MM.1S (cell line): Measurements from ENCODE around the gene TEX10.
"Not testable (repeated sequence)": the region's sequence is repeated elsewhere in the genome, so short reads cannot be mapped to it uniquely, and the experiment has no call there.

ENCODE experiments used
- DNase-seq: peaks from one replicate; pipeline ENCODE4 v3.0.0-alpha.2; 2015
- H2AFZ ChIP-seq: fragments of 300-600 bp; sonication (generic); 2 replicates; pipeline ENCODE4 v1.6.0; 2016; ENCODE audit warnings: antibody characterized with exemption, low read length
- H3F3A ChIP-seq: fragments of 300-600 bp; sonication (generic); 2 replicates; pipeline ENCODE4 v1.6.1; 2016; ENCODE audit warnings: mild to moderate bottlenecking, antibody characterized with exemption, low read length, moderate library complexity, mixed read lengths; ENCODE audit not compliant: insufficient read depth
- H3K27ac ChIP-seq: fragments of 300-600 bp; sonication (generic); 2 replicates; pipeline ENCODE4 v1.5.1; 2016; ENCODE audit warnings: mild to moderate bottlenecking, low read length
- H3K27me3 ChIP-seq: fragments of 300-600 bp; sonication (generic); replicated peaks from 2 replicates; pipeline ENCODE4 v1.6.0; 2016; ENCODE audit warnings: low read length; ENCODE audit not compliant: insufficient read depth
- H3K36me3 ChIP-seq: fragments of 300-600 bp; sonication (generic); replicated peaks from 2 replicates; pipeline ENCODE4 v1.6.1; 2016; ENCODE audit warnings: mild to moderate bottlenecking, low read length, mixed read lengths; ENCODE audit not compliant: insufficient read depth
- H3K4me1 ChIP-seq: fragments of 300-600 bp; sonication (generic); 2 replicates; pipeline ENCODE4 v1.6.1; 2016; ENCODE audit warnings: low read length, mixed read lengths
- H3K4me2 ChIP-seq: fragments of 300-600 bp; sonication (generic); 2 replicates; pipeline ENCODE4 v1.6.0; 2016; ENCODE audit warnings: low read depth, low read length
- H3K4me3 ChIP-seq: fragments of 300-600 bp; sonication (generic); 2 replicates; pipeline ENCODE4 v1.5.1; 2016; ENCODE audit warnings: low read length, mixed read lengths
- H3K79me2 ChIP-seq: fragments of 300-600 bp; sonication (generic); 2 replicates; pipeline ENCODE4 v1.6.1; 2016; ENCODE audit warnings: mixed run types, low read length, mixed read lengths
- H3K9ac ChIP-seq: fragments of 300-600 bp; sonication (generic); 2 replicates; pipeline ENCODE4 v1.6.1; 2016; ENCODE audit warnings: low read length, mixed read lengths
- H3K9me2 ChIP-seq: fragments of 300-600 bp; sonication (generic); replicated peaks from 2 replicates; pipeline ENCODE4 v1.6.1; 2016; ENCODE audit warnings: mild to moderate bottlenecking, low read length, mixed read lengths; ENCODE audit not compliant: insufficient read depth
- H3K9me3 ChIP-seq: fragments of 300-600 bp; sonication (generic); replicated peaks from 2 replicates; pipeline ENCODE4 v1.6.1; 2016; ENCODE audit warnings: mild to moderate bottlenecking, low read length, mixed read lengths; ENCODE audit not compliant: insufficient read depth
- H4K20me1 ChIP-seq: fragments of 300-600 bp; sonication (generic); 2 replicates; pipeline ENCODE4 v1.6.1; 2016; ENCODE audit warnings: mild to moderate bottlenecking, low read length, moderate library complexity, mixed read lengths; ENCODE audit not compliant: insufficient read depth
- EZH2 ChIP-seq: fragments of 300-600 bp; sonication (generic); optimal IDR thresholded peaks from 2 replicates; pipeline ENCODE3; 2017; ENCODE audit warnings: low read depth, mild to moderate bottlenecking, antibody characterized with exemption, low read length, mixed read lengths
- EZH2phosphoT487 ChIP-seq: fragments of 300-600 bp; sonication (generic); IDR thresholded peaks from 2 replicates; pipeline ENCODE4 v1.6.1; 2018; ENCODE audit warnings: antibody characterized with exemption, low read length
- TF ChIP-seq, protein P1 (sequence below): fragments of 300-600 bp; sonication (generic); IDR thresholded peaks from 2 replicates; pipeline ENCODE4 v1.5.1; 2016; ENCODE audit warnings: antibody characterized with exemption, low read length, mixed read lengths

Gene TEX10

DNA sequence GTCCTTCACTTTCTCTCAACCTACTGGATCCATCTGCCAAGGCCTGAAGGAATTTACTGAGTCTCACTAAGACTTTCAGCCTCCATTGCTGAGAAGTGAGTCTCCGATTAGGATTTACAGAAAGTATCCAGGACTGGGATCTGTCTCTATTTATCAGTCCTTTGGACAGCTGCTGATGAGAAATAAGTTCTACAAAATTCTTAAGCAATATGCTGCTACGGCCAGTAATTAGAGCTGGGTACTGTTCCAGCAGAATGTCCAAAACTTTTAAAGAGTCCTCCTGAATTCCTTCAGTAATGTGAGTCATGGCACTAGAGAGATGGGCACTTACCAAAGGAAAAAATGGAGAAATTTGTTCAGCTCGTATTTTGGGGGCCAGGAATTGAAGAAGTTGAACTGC is 5.9 kb downstream of the TEX10 start:
- Histone ChIP-seq H3K4me1 (peaks cover 11% of the 10 kb centered on the region; the same call in 1 of the 2 replicates), H3K79me2 (peaks cover 94% of the 10 kb centered on the region), H3K9ac (no peak overlapping the region), H2AFZ (no peak overlapping the region), H3K27ac (no peak overlapping the region), H3K4me2 (no peak overlapping the region), H3K9me2 (no peaks in the 10 kb centered on the region), H3K27me3 (no peaks in the 10 kb centered on the region), H4K20me1 (peaks cover 11% of the 10 kb centered on the region; the same call in 1 of the 2 replicates), H3K36me3 (peaks cover 12% of the 10 kb centered on the region), H3K9me3 (no peaks in the 10 kb centered on the region), H3K4me3 (no peak overlapping the region), H3F3A (no peaks in the 10 kb centered on the region)
- DNase-seq: no peak
- TF ChIP-seq, protein P1, sequence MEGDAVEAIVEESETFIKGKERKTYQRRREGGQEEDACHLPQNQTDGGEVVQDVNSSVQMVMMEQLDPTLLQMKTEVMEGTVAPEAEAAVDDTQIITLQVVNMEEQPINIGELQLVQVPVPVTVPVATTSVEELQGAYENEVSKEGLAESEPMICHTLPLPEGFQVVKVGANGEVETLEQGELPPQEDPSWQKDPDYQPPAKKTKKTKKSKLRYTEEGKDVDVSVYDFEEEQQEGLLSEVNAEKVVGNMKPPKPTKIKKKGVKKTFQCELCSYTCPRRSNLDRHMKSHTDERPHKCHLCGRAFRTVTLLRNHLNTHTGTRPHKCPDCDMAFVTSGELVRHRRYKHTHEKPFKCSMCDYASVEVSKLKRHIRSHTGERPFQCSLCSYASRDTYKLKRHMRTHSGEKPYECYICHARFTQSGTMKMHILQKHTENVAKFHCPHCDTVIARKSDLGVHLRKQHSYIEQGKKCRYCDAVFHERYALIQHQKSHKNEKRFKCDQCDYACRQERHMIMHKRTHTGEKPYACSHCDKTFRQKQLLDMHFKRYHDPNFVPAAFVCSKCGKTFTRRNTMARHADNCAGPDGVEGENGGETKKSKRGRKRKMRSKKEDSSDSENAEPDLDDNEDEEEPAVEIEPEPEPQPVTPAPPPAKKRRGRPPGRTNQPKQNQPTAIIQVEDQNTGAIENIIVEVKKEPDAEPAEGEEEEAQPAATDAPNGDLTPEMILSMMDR: no peak
- TF ChIP-seq EZH2phosphoT487 (no peak), EZH2 (no peak)

DNA sequence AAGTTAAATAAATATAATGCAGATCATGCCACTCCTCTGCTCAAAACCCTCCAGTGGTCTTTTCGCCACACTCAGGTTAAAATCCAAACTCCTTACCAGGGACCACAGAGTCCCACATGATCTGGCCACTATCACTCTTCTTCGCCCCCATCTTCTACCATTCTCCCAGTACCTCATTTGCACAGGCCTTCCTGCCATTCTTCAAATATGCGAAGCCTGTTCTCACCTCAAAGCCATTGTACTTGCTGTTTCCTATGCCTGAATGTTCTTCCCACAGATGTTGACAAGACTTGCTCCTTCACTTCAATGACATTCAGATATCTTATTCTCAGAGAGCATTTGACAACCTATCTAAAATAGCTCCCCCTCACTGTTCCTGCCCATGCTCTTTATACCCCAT is 10.9 kb downstream of the TEX10 start:
- Histone ChIP-seq H3K79me2 (peaks cover 71% of the 10 kb centered on the region), H3K4me3 (no peak overlapping the region), H3K27me3 (no peaks in the 10 kb centered on the region), H2AFZ (no peak overlapping the region), H3F3A (no peaks in the 10 kb centered on the region), H3K9ac (no peak overlapping the region), H3K27ac (no peak overlapping the region), H4K20me1 (no peaks in the 10 kb centered on the region; the same call in 1 of the 2 replicates), H3K4me2 (no peak overlapping the region), H3K9me3 (no peaks in the 10 kb centered on the region), H3K4me1 (no peaks in the 10 kb centered on the region), H3K9me2 (no peaks in the 10 kb centered on the region), H3K36me3 (peaks cover 9% of the 10 kb centered on the region)
- DNase-seq: no peak
- TF ChIP-seq, protein P1: no peak
- TF ChIP-seq EZH2phosphoT487 (no peak), EZH2 (no peak)

GRCh38 chr9:100340224-100340623 is 12.5 kb downstream of the TEX10 start:
- H3K27me3 ChIP-seq: no peaks in the 10 kb centered on the region
- no peaks in the 10 kb centered on the region for H3K9me3 ChIP-seq
- peaks cover 6% of the 10 kb centered on the region; the same call in 1 of the 2 replicates for H3K36me3 ChIP-seq
- no peak overlapping the region for H2AFZ ChIP-seq
- no peaks in the 10 kb centered on the region; the same call in 1 of the 2 replicates for H4K20me1 ChIP-seq
- no peak for DNase-seq
- H3K9ac ChIP-seq: no peak overlapping the region
- H3F3A ChIP-seq: no peaks in the 10 kb centered on the region
- no peak overlapping the region for H3K4me3 ChIP-seq
- TF ChIP-seq, protein P1: no peak
- no peak for TF ChIP-seq EZH2phosphoT487
- no peak for TF ChIP-seq EZH2
- H3K79me2 ChIP-seq: peaks cover 56% of the 10 kb centered on the region
- H3K4me2 ChIP-seq: no peak overlapping the region
- no peaks in the 10 kb centered on the region for H3K9me2 ChIP-seq
- H3K4me1 ChIP-seq: no peaks in the 10 kb centered on the region
- no peak overlapping the region for H3K27ac ChIP-seq

- not testable (repeated sequence) for H3K9me2 ChIP-seq
- H3K79me2 ChIP-seq: peaks cover 41% of the 10 kb centered on the region
Measured at GRCh38 chr9:100338736-100339135, 14.0 kb downstream of the TEX10 start.

More at GRCh38 chr9:100338736-100339135, 14.0 kb downstream of the TEX10 start:
- H3K27ac ChIP-seq, H4K20me1 ChIP-seq, H3K4me3 ChIP-seq, H3K4me2 ChIP-seq, H3K4me1 ChIP-seq, H3K9ac ChIP-seq, H2AFZ ChIP-seq, H3K9me3 ChIP-seq, H3F3A ChIP-seq, H3K27me3 ChIP-seq, H3K36me3 ChIP-seq, DNase-seq: not testable (repeated sequence)
